SK-MEL-5 (cell line): ENCODE data around the gene MAN2B2. TPM values are rescaled to one million over a fixed set of nuclear protein-coding genes. Genes with fewer than 3 reads are reported as not detected.
"Not testable (repeated sequence)": the region's sequence is repeated elsewhere in the genome, so short reads cannot be mapped to it uniquely, and the experiment has no call there.

Source experiments
- DNase-seq: peaks from one replicate; pipeline ENCODE4 v3.0.0-alpha.2; 2016; ENCODE audit warnings: low read depth, low spot score
- in situ Hi-C: cut with HindIII; loops from 2 replicates; pipeline ENCODE4 v1.10.0; 2016; ENCODE audit warnings: low sequenced_read_pairs, high pct_unique_total_duplicates, low pct_unique_long_range_greater_than_20kb
- total RNA-seq: library from RNA; depleted of rRNA; stranded (reverse); fragments of >200 nt; shearing (Covaris generic); gene quantifications from 2 replicates; pipeline ENCODE4 v1.2.3, GENCODE V29; 2014; rRNA removed

The MAN2B2 gene
- total RNA-seq, 1 experiment from 2014 or later, result 12.4 TPM

GRCh38 chr4:6671648-6672047 is 96.7 kb downstream of the MAN2B2 start:
- in situ Hi-C loops, result no loop called here
- no peak for DNase-seq

GRCh38 chr4:6672131-6672530 is 97.1 kb downstream of the MAN2B2 start:
- no peak for DNase-seq
- in situ Hi-C loops, result no loop called here

- in situ Hi-C loops, DNase-seq: not testable (repeated sequence)
These were observed 97.7 kb downstream of the MAN2B2 start for GRCh38 chr4:6672541-6673190.

Other genes with a start within 250 kb of the MAN2B2 start
- gene PPP2R2C, start 102.6 kb upstream of the MAN2B2 start, total RNA-seq, result 0.55 TPM in 1 of 2 replicates, not detected in the other
- 45.0 and 49.8 TPM in 2 replicates for gene MRFAP1, start 65.5 kb downstream of the MAN2B2 start, total RNA-seq
- 0.40 TPM in 1 of 2 replicates, not detected in the other for gene S100P, start 118.7 kb downstream of the MAN2B2 start, total RNA-seq
- 50.4 and 51.4 TPM in 2 replicates for gene MRFAP1L1, start 134.7 kb downstream of the MAN2B2 start, total RNA-seq
- 12.4 and 12.9 TPM in 2 replicates for gene BLOC1S4, start 141.0 kb downstream of the MAN2B2 start, total RNA-seq
- 8.5 and 9.0 TPM in 2 replicates for gene KIAA0232, start 207.5 kb downstream of the MAN2B2 start, total RNA-seq